HG03378 (cell line): Measurements from ENCODE around the gene ZBTB8A.

Experiments used
- ATAC-seq: cut with Tn5 transposase; IDR thresholded peaks from one replicate; pipeline ENCODE4 v1.9.1; 2021; ENCODE audit warnings: mild to moderate bottlenecking, moderate library complexity; ENCODE audit not compliant: unreplicated experiment

The ZBTB8A gene

GRCh38 chr1:32651461-32652073 is 112.3 kb downstream of the ZBTB8A start:
- ATAC-seq: peak; percentile 22

- ATAC-seq: no peak
Observed at GRCh38 chr1:32652244-32652962, 113.2 kb downstream of the ZBTB8A start.
